Fibroblast of mammary gland (primary cell): ENCODE results near the gene TAPBPL.

Experiments
- DNase-seq: peaks from one replicate; pipeline ENCODE4 v3.0.0-alpha.2; 2010; ENCODE audit warnings: low read depth
- H3K4me3 ChIP-seq: 2 replicates; pipeline ENCODE4 v1.5.1; 2011; ENCODE audit warnings: low read depth, mild to moderate bottlenecking, low read length, moderate library complexity; ENCODE audit not compliant: control insufficient read depth
- TF ChIP-seq, protein P1 (sequence below): conservative IDR thresholded peaks from 2 replicates; pipeline ENCODE4 v1.5.1; 2011; ENCODE audit warnings: low read depth, low read length, inconsistent platforms; ENCODE audit not compliant: control insufficient read depth, insufficient read depth

TAPBPL gene, protein sequence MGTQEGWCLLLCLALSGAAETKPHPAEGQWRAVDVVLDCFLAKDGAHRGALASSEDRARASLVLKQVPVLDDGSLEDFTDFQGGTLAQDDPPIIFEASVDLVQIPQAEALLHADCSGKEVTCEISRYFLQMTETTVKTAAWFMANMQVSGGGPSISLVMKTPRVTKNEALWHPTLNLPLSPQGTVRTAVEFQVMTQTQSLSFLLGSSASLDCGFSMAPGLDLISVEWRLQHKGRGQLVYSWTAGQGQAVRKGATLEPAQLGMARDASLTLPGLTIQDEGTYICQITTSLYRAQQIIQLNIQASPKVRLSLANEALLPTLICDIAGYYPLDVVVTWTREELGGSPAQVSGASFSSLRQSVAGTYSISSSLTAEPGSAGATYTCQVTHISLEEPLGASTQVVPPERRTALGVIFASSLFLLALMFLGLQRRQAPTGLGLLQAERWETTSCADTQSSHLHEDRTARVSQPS

DNA sequence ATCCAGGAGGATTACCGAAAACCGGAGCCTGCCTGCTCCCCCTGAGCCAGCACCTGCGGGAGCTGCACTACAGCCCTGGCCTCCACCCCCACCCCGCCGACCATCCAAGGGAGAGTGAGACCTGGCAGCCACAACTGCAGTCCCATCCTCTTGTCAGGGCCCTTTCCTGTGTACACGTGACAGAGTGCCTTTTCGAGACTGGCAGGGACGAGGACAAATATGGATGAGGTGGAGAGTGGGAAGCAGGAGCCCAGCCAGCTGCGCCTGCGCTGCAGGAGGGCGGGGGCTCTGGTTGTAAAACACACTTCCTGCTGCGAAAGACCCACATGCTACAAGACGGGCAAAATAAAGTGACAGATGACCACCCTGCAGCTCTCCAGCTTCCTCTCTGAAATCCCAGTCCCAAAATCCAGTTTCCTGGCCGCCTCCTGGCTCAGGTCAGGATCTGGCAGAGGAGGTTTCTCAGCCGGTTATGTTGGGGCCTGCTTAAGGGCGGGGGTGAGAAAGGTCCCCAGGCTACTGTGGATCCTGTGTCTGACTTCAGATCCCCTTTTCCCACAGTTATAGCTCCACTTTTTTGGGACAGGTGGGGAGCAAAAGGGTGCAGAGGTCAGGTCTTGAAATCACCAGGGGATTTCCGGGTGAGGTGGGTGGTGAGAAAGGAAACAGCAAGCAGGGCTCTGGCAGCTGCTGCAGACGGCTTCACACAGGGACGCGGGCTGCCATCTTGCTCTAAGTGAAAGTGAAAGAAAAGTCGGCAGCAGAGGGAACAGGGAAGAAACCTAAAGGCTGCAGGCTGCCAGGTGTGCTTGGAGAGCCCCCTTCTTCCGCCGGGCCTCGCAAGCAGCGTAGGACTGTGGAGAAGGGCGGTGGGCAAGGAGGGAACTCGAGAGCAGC is at the start of gene TAPBPL:
TSS of gene TAPBPL (plus strand) at position 695 of the 897 bp plus-strand sequence. CDS start 207 bp downstream, outside the sequence.
- H3K4me3 ChIP-seq, result peak within 1 kb of the TSS; percentile 65
- peak; percentile 75 for DNase-seq
- TF ChIP-seq, protein P1, sequence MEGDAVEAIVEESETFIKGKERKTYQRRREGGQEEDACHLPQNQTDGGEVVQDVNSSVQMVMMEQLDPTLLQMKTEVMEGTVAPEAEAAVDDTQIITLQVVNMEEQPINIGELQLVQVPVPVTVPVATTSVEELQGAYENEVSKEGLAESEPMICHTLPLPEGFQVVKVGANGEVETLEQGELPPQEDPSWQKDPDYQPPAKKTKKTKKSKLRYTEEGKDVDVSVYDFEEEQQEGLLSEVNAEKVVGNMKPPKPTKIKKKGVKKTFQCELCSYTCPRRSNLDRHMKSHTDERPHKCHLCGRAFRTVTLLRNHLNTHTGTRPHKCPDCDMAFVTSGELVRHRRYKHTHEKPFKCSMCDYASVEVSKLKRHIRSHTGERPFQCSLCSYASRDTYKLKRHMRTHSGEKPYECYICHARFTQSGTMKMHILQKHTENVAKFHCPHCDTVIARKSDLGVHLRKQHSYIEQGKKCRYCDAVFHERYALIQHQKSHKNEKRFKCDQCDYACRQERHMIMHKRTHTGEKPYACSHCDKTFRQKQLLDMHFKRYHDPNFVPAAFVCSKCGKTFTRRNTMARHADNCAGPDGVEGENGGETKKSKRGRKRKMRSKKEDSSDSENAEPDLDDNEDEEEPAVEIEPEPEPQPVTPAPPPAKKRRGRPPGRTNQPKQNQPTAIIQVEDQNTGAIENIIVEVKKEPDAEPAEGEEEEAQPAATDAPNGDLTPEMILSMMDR, result no peak

GRCh38 chr12:6404390-6404789 is 47.5 kb upstream of the TAPBPL start:
- no peak for DNase-seq
- no peak overlapping the region for H3K4me3 ChIP-seq
- TF ChIP-seq, protein P1, result no peak

GRCh38 chr12:6405963-6406362 is 45.9 kb upstream of the TAPBPL start:
- TF ChIP-seq, protein P1, result no peak
- H3K4me3 ChIP-seq, result no peak overlapping the region
- DNase-seq, result no peak

- TF ChIP-seq, protein P1, result no peak
- DNase-seq, result no peak
- H3K4me3 ChIP-seq, result no peak overlapping the region
These were observed 44.4 kb upstream of the TAPBPL start for GRCh38 chr12:6407236-6407954.

DNA sequence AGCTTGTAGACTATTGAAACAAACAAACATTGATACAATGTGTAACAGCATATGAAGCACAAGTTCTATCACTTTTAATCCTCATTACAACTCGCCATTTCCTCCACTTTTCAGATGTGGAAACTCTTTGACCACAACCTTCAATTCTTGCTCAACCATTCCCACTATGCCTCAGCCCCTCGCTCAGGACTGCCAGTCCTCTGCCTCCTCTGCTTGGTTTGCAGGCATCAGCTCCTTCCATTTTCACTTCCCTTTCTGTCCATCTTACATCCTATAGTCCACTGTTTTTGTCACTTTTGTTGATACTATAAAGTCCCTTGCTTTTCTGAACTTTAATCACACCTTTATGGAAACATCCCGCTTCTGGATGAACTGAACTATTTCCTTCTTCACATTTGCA is 35.2 kb upstream of the TAPBPL start:
- TF ChIP-seq, protein P1, result no peak
- no peak overlapping the region for H3K4me3 ChIP-seq
- DNase-seq, result no peak

DNA sequence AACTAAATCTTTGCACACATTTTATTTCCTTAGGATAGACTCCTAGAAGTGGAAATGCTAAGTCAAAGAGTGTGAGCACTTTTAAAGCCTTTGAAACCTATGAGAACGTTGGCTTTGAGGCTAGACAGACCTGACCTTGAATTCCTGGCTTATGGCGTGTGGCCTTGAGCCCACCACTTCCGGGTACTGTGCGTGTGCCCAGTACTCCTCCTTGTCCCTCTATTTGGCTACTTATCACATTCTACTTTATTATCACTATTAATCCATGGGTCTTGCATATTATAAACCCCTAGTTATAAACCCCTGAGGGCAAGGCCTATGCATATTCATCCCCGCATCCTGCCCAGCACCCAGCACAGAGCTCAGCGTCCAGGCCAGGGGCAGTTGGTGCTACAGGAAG is 33.0 kb upstream of the TAPBPL start:
- TF ChIP-seq, protein P1, result no peak

More for the DNA sequence above, 33.0 kb upstream of the TAPBPL start:
- no peak overlapping the region for H3K4me3 ChIP-seq
- DNase-seq, result no peak
